ENCODE measurements around the gene CAMKMT. TPM values are rescaled to one million over a fixed set of nuclear protein-coding genes. Genes with fewer than 3 reads are reported as not detected.

Gene CAMKMT
- total RNA-seq, 1 donor from 2014 or later: 11.2 TPM

DNA sequence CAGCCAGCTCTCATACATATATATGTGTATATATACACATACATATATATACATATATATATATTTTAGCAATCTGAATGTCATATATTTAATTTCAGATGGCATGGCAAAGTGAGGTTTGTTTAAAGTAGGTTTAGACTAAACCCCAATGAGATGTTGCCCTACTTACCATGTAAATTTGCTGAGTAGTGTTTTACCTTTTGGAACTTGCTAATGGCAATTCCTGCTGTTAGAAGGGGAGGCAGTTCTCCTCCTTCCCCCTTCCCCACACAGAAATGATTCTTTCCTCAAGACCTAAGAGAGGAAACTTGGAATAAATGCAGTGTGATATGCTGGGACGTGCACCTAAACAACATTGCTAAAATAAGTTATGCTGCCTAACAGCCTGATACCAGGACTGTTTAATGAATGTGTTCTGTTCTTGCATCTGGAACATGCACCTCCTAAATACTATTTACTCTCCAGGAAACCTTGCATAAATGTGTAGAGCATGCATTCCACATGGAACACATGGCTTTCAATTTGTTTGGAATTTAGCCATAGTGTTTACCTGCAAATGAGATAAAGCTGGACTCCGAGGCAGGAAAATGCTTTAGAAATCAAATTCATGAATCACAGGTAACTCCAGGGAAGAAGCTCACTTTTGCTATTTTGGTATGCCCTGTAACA is 326.8 kb downstream of the CAMKMT start:
- Mint-ChIP-seq H3K27ac (no peak overlapping the region), H3K27me3 (ENCODE audit: low read depth) (no peaks in the 10 kb centered on the region), H3K4me1 (ENCODE audit: low read depth) (peaks cover 2% of the 10 kb centered on the region), H3K4me3 (ENCODE audit: low read depth) (no peak overlapping the region), H3K36me3 (ENCODE audit: low read depth) (no peaks in the 10 kb centered on the region), H3K9me3 (no peaks in the 10 kb centered on the region)
- no peak for DNase-seq (ENCODE audit: low spot score)
- intact Hi-C loops (cut with micrococcal nuclease): no loop called here

DNA sequence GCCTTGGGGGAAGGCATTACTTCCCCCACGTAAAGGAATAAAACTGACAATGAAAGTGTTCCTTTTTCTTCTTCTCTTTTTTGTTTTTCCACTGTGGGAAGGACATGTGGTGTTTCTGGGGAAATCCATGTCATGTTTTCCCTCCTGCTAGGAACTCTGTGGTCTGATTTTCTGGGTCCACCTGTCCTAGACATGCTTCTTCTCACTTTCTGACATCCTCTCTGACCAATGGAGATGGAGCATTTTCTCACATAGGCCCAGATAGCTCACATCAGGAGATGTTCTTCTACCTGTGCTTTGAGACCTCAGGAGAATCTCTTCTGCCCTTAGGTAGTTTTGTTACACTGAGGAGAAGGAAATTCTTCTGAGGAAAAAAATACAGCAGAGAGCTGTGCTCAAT is 327.8 kb downstream of the CAMKMT start:
- H3K36me3 Mint-ChIP-seq (ENCODE audit: low read depth): no peaks in the 10 kb centered on the region
- H3K4me1 Mint-ChIP-seq (ENCODE audit: low read depth): peaks cover 2% of the 10 kb centered on the region
- no peak for DNase-seq (ENCODE audit: low spot score)
- no peak overlapping the region for H3K4me3 Mint-ChIP-seq (ENCODE audit: low read depth)
- intact Hi-C loops (cut with micrococcal nuclease): no loop called here
- H3K9me3 Mint-ChIP-seq: no peaks in the 10 kb centered on the region
- H3K27ac Mint-ChIP-seq: no peak overlapping the region
- no peaks in the 10 kb centered on the region for H3K27me3 Mint-ChIP-seq (ENCODE audit: low read depth)

DNA sequence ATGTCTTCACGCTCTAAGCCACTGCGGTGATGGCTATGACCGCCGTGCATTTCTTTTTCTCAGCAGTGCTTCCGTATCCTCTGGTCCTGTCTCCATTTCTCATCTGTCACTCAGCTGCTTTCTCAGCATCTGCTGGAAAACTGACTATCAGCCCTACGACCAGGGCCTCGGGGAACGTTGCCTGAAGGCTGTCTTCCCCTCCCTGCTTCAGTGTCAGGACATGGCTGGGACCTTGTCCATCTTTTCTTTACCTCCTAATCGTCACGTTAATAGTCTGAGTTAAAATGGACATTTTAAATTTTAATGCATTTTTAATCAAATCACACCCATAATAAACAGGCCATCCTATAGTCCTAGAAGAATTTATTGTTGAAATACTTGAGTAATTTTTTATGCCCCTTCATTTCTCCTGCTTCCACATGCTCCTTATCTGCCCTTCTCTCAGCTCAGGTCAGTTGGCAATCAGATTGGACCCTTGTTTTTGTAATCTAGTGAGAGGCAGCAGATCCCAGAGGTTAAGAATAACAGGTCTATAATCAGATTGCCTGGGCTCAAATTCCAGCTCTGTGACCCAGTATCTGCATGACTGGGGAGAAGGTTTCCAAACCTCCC is 329.5 kb downstream of the CAMKMT start:
- Mint-ChIP-seq H3K4me1 (ENCODE audit: low read depth) (peaks cover 2% of the 10 kb centered on the region), H3K4me3 (ENCODE audit: low read depth) (no peak overlapping the region), H3K36me3 (ENCODE audit: low read depth) (no peaks in the 10 kb centered on the region), H3K27ac (no peak overlapping the region), H3K9me3 (no peaks in the 10 kb centered on the region), H3K27me3 (ENCODE audit: low read depth) (peaks cover 1% of the 10 kb centered on the region)
- no peak for DNase-seq (ENCODE audit: low spot score)
- intact Hi-C loops (cut with micrococcal nuclease): no loop called here

DNA sequence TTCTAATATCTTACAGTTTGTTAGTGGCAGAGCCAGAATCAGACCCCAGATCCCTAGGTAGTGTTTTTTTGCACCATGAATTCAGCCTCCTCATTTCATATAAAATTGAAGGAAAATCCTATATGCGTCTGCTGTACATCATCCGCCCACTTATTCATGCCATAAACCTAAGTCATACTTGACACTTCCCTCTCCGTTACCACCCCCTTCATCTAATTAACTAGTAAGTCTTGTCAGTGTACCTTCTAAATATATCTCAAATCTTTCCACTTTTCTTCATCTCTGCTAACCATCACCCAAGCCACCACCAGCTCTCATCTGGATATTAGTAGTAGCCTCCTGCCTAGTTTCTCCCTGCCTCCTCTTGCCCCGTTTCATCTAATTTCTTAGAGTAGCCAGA is 331.1 kb downstream of the CAMKMT start:
- H3K27ac Mint-ChIP-seq: no peak overlapping the region
- no peak overlapping the region for H3K4me3 Mint-ChIP-seq (ENCODE audit: low read depth)
- no peak for DNase-seq (ENCODE audit: low spot score)
- peaks cover 2% of the 10 kb centered on the region for H3K4me1 Mint-ChIP-seq (ENCODE audit: low read depth)
- H3K27me3 Mint-ChIP-seq (ENCODE audit: low read depth): peaks cover 8% of the 10 kb centered on the region
- H3K36me3 Mint-ChIP-seq (ENCODE audit: low read depth): no peaks in the 10 kb centered on the region
- H3K9me3 Mint-ChIP-seq: no peaks in the 10 kb centered on the region
- intact Hi-C loops (cut with micrococcal nuclease): no loop called here

DNA sequence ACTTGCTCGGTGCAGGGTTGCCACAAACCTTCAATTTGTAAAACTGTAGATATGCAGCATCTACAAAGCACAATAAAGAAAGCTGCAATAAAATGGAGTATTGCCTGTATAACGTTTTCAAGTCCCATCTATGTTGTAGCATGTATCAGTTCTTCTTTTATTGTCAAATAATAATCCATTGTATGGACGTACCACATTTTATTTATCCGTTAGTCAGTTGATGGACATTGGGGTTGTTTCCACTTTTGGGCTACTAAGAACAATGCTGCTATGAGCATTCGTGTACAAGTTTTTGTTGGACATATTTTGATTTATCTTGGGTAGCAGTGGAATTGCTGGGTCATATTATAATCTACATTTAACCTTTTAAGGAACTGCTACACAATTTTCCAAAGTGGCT is 339.1 kb downstream of the CAMKMT start:
- H3K27me3 Mint-ChIP-seq (ENCODE audit: low read depth): peaks cover 8% of the 10 kb centered on the region
- no peaks in the 10 kb centered on the region for H3K36me3 Mint-ChIP-seq (ENCODE audit: low read depth)
- H3K27ac Mint-ChIP-seq: no peak overlapping the region
- no peak overlapping the region for H3K4me3 Mint-ChIP-seq (ENCODE audit: low read depth)
- no peaks in the 10 kb centered on the region for H3K9me3 Mint-ChIP-seq
- no peak for DNase-seq (ENCODE audit: low spot score)
- no peaks in the 10 kb centered on the region for H3K4me1 Mint-ChIP-seq (ENCODE audit: low read depth)
- intact Hi-C loops (cut with micrococcal nuclease): no loop called here

DNA sequence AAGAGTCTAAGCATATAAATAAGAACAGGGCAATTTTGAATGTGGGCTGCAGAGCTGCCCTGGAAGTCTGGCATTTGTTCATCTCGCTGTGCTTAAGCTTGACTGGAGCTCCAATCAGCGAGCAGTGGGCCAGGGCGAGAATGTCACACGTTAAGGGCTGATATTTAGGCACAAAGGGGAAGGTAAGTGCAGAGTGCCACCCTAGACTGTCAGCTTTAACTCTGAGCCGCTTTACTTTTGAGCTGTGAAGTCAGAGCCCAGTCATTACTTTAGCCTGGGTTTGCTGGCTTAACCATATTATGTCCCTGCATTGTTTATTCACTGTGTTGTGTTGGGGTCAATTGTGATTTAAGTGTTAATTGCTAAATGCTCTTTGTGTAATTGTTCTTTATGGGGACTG is 343.6 kb downstream of the CAMKMT start:
- no peak overlapping the region for H3K27ac Mint-ChIP-seq
- intact Hi-C loops (cut with micrococcal nuclease): no loop called here
- no peaks in the 10 kb centered on the region for H3K27me3 Mint-ChIP-seq (ENCODE audit: low read depth)
- no peak overlapping the region for H3K4me3 Mint-ChIP-seq (ENCODE audit: low read depth)
- H3K36me3 Mint-ChIP-seq (ENCODE audit: low read depth): no peaks in the 10 kb centered on the region
- H3K4me1 Mint-ChIP-seq (ENCODE audit: low read depth): peaks cover 5% of the 10 kb centered on the region
- H3K9me3 Mint-ChIP-seq: no peaks in the 10 kb centered on the region
- DNase-seq (ENCODE audit: low spot score): no peak

DNA sequence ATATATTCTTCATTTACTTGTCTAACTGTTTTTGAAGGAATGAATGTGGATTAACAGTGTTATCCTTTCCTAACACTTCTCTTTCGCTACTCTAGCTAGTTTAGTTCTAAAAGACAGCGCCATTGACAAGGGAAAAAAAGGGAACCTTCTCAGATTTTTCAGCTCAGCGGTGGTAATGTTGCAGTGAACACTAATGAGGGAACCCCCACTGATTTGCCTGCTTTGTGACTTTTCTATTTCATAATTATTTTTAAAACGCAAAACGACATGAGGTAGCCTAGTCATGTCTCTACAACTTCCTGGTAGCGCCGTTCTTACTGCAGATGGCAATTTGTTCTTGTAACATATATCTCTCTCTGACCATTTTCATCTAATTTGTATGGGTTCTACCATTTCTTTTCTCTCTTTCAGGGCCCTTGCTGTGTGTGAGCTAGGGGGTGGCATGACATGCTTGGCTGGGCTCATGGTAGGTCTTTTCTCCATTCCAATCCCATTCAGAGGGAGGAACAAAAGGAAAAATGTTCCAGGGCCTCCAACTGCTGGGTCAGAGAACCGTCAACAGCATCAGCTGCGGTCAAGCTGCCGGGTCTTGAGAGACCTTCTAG is 344.2 kb downstream of the CAMKMT start:
- Mint-ChIP-seq H3K9me3 (no peaks in the 10 kb centered on the region), H3K36me3 (ENCODE audit: low read depth) (no peaks in the 10 kb centered on the region), H3K4me1 (ENCODE audit: low read depth) (peaks cover 5% of the 10 kb centered on the region), H3K4me3 (ENCODE audit: low read depth) (no peak overlapping the region), H3K27ac (no peak overlapping the region), H3K27me3 (ENCODE audit: low read depth) (no peaks in the 10 kb centered on the region)
- DNase-seq (ENCODE audit: low spot score): no peak
- intact Hi-C loops (cut with micrococcal nuclease): no loop called here

DNA sequence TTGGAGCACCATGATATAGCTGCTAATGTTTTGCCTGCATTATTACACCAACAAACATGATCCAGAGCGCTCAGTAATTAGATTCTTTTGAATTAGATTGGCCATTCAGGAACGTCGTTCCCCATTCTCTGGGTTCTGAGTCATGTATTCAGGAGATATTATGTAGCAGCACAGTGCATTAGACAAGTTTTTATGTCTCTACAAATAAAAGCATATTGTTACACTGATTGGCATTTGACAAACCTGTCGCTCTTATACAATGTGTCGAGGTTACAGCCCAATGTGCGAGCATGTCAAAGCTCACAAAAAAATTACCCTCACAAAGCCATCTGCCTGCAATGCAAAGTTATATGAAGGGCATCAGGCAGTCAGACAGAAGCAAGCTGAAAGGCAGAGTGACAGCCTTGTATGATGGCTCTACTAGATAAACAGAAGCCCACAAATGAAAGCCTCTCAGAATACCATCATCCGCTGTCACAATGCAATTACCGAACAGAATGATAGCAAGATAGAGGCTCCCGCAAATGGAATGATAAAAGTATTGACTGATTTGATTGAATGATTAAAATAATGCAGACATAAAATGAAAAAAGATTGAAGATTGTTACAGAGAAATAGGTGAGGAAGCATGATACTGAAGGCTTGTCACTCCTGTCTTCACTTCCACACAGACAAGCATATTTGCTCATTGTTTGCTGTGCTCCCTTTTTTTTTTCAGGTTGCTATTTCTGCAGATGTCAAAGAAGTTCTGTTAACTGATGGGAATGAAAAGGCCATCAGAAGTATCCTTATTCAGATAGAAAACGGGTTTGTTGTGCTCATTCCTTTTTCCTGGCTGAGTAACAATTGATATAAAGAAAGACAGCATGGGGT is 345.2 kb downstream of the CAMKMT start:
- Mint-ChIP-seq H3K9me3 (no peaks in the 10 kb centered on the region), H3K27ac (no peak overlapping the region), H3K4me3 (ENCODE audit: low read depth) (no peak overlapping the region), H3K27me3 (ENCODE audit: low read depth) (no peaks in the 10 kb centered on the region), H3K36me3 (ENCODE audit: low read depth) (no peaks in the 10 kb centered on the region), H3K4me1 (ENCODE audit: low read depth) (peaks cover 5% of the 10 kb centered on the region)
- intact Hi-C loops (cut with micrococcal nuclease): no loop called here
- DNase-seq (ENCODE audit: low spot score): no peak

DNA sequence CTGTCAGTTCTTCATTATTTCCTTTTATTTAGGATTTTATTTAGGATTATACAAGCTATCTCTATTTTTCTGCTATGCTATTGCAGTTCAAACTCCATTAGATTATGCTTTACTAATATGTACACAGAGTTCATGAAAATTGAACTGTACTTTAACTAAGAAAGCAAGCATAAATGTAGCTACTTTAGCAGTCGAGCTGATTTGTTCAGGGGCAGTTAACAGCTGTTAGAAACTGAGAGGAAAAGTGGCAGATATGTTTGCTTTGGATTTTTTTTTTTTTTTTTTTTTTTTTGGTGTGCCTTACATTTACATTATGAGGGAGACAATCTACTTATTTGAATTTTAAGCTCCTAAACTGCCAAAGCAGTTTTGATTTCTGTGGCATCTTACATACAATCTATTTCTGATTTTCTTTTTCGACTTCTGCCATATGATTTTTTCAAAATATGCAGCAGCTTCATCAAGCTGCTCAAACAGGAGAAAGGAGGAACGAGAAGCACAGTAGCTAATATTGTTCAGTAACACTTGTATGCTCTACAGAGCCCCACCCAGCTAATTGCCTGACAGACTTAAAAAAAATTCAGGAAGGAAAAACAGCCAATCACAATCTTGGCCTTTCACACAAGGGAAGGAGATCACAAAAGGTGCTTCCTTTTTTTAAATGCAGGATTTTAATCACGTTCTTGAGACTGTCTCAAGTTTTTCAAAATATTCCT is 346.4 kb downstream of the CAMKMT start:
- no peak overlapping the region for H3K4me3 Mint-ChIP-seq (ENCODE audit: low read depth)
- peaks cover 5% of the 10 kb centered on the region for H3K4me1 Mint-ChIP-seq (ENCODE audit: low read depth)

DNA sequence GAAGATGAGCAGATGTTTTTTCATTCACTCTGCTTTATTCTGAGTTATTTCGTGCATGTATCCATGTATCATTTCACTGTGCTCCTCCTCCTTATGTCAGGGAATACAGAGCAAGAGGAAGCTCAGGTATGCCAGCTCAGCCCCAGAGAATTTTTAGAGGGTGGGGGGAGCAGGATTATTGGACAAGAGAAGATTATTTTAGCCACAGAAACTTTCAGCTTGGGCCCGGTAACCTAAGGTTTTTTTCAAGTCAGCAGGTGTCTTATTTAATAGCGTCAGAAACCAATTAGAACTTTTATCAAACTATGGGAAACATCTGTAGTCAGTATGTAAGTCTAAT is 346.9 kb downstream of the CAMKMT start:
- H3K27me3 Mint-ChIP-seq (ENCODE audit: low read depth): no peaks in the 10 kb centered on the region
- H3K9me3 Mint-ChIP-seq: no peaks in the 10 kb centered on the region
- no peaks in the 10 kb centered on the region for H3K36me3 Mint-ChIP-seq (ENCODE audit: low read depth)
- H3K4me1 Mint-ChIP-seq (ENCODE audit: low read depth): peaks cover 5% of the 10 kb centered on the region
- no peak overlapping the region for H3K27ac Mint-ChIP-seq
- no peak for DNase-seq (ENCODE audit: low spot score)
- intact Hi-C loops (cut with micrococcal nuclease): no loop called here
- no peak overlapping the region for H3K4me3 Mint-ChIP-seq (ENCODE audit: low read depth)

More for the DNA sequence above, 346.4 kb downstream of the CAMKMT start:
- Mint-ChIP-seq H3K36me3 (ENCODE audit: low read depth) (no peaks in the 10 kb centered on the region), H3K27me3 (ENCODE audit: low read depth) (no peaks in the 10 kb centered on the region), H3K9me3 (no peaks in the 10 kb centered on the region), H3K27ac (no peak overlapping the region)
- intact Hi-C loops (cut with micrococcal nuclease): no loop called here
- DNase-seq (ENCODE audit: low spot score): no peak

DNA sequence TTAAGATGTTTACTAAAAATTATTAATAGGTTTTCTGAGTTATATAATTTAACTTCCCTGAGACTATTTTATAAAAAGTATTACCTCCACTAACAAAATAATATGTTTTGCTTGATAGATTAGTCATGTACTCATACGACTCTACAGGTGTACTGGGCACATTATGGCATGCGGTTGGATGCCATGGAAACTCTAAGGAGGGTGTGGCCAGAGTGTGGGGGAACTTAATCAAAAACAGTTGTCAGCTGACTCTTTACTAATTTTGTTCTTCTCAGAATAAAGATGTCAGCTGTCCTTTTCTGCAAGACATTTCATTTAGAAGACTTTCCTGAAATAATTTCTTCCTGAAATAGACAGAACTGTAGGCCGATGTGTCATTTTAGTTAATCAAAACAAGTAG is 351.4 kb downstream of the CAMKMT start:
- intact Hi-C loops (cut with micrococcal nuclease): no loop called here
- no peak overlapping the region for H3K27ac Mint-ChIP-seq
- peaks cover 5% of the 10 kb centered on the region for H3K4me1 Mint-ChIP-seq (ENCODE audit: low read depth)
- H3K9me3 Mint-ChIP-seq: no peaks in the 10 kb centered on the region
- no peak overlapping the region for H3K4me3 Mint-ChIP-seq (ENCODE audit: low read depth)
- DNase-seq (ENCODE audit: low spot score): no peak
- no peaks in the 10 kb centered on the region for H3K36me3 Mint-ChIP-seq (ENCODE audit: low read depth)
- no peaks in the 10 kb centered on the region for H3K27me3 Mint-ChIP-seq (ENCODE audit: low read depth)

DNA sequence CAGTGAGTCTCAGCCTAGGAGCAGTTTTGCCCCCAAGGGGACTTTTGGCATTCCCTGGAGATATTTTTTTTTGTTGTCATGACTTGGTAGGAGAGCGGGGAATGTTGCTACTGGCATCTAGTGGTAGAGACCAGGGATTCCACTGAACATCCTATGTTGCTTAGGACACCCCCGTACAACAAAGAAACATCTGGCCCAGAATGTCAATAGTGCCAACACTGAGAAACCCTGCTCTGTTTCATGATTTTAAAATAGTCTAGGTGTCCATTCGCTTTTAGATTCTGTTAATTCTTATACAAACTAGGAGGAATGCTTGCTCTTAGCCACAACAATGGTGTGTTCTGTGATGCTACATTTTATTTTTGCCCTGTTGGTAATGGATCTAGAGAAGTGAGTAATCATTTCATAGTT is 353.9 kb downstream of the CAMKMT start:
- no peaks in the 10 kb centered on the region for H3K27me3 Mint-ChIP-seq (ENCODE audit: low read depth)
- intact Hi-C loops (cut with micrococcal nuclease): no loop called here

More for the DNA sequence above, 353.9 kb downstream of the CAMKMT start:
- Mint-ChIP-seq H3K4me3 (ENCODE audit: low read depth) (no peak overlapping the region), H3K36me3 (ENCODE audit: low read depth) (no peaks in the 10 kb centered on the region), H3K9me3 (no peaks in the 10 kb centered on the region), H3K4me1 (ENCODE audit: low read depth) (no peaks in the 10 kb centered on the region), H3K27ac (no peak overlapping the region)
- no peak for DNase-seq (ENCODE audit: low spot score)
